Endothelial cell (in vitro differentiated cells): ENCODE measurements around the gene YY1. TPM values are rescaled to one million over a fixed set of nuclear protein-coding genes. Genes with fewer than 3 reads are reported as not detected.

ENCODE experiments used
- DNase-seq: peaks from one replicate; pipeline ENCODE4 v3.0.0; 2021; ENCODE audit warnings: low spot score
- H3K27ac Mint-ChIP-seq: one replicate; pipeline ENCODE4 v1.8.0; 2021; ENCODE audit warnings: mixed read lengths, inconsistent platforms; ENCODE audit not compliant: unreplicated experiment
- H3K27me3 Mint-ChIP-seq: one replicate; pipeline ENCODE4 v1.8.0; 2021; ENCODE audit warnings: mild to moderate bottlenecking, moderate library complexity, mixed read lengths, inconsistent platforms; ENCODE audit not compliant: unreplicated experiment
- H3K36me3 Mint-ChIP-seq: one replicate; pipeline ENCODE4 v1.8.0; 2021; ENCODE audit warnings: mild to moderate bottlenecking, low read depth, mixed read lengths, inconsistent platforms; ENCODE audit not compliant: unreplicated experiment
- H3K4me1 Mint-ChIP-seq: one replicate; pipeline ENCODE4 v1.8.0; 2021; ENCODE audit warnings: mild to moderate bottlenecking, mixed read lengths, inconsistent platforms; ENCODE audit not compliant: unreplicated experiment
- H3K4me3 Mint-ChIP-seq: one replicate; pipeline ENCODE4 v1.8.0; 2021; ENCODE audit warnings: mild to moderate bottlenecking, mixed read lengths, inconsistent platforms; ENCODE audit not compliant: unreplicated experiment
- H3K9me3 Mint-ChIP-seq: one replicate; pipeline ENCODE4 v1.8.0; 2021; ENCODE audit warnings: mixed read lengths, inconsistent platforms; ENCODE audit not compliant: unreplicated experiment
- long read RNA-seq: library from polyadenylated mRNA; unstranded; transcript quantifications from one replicate; pipeline ENCODE4 v2.0.0, GENCODE V29; 2020; ENCODE audit not compliant: unreplicated experiment
- total RNA-seq: library from RNA; stranded (reverse); fragmentation: NEBNext Ultra II Directional; extraction: Animal tissue kit (Norgen Biotek cat#: 25700); gene quantifications from one replicate; pipeline ENCODE4 v1.2.1, GENCODE V29; 2021; ENCODE audit not compliant: unreplicated experiment
- TF ChIP-seq, protein P1 (sequence below): fragments of 200-600 bp; sonication (generic); IDR thresholded peaks from one replicate; pipeline ENCODE4 v1.5.0; 2021; ENCODE audit warnings: antibody characterized with exemption; ENCODE audit not compliant: unreplicated experiment

YY1 gene
- 81.7 TPM for total RNA-seq
- long read RNA-seq, full-length matches to known transcripts = 21 of 29 reads
- long read RNA-seq, partial matches to known transcripts = 4 of 29 reads
- long read RNA-seq, other reads (novel, unspliced or antisense) = 4 of 29 reads

GRCh38 chr14:100238419-100239210 is at the start of gene YY1:
YY1 (plus strand) TSS chr14:100239144; CDS start chr14:100239245, 101 bp downstream.
- Mint-ChIP-seq H3K9me3 (no peaks in the 10 kb centered on the region), H3K4me1 (peaks cover 38% of the 10 kb centered on the region)

DNA sequence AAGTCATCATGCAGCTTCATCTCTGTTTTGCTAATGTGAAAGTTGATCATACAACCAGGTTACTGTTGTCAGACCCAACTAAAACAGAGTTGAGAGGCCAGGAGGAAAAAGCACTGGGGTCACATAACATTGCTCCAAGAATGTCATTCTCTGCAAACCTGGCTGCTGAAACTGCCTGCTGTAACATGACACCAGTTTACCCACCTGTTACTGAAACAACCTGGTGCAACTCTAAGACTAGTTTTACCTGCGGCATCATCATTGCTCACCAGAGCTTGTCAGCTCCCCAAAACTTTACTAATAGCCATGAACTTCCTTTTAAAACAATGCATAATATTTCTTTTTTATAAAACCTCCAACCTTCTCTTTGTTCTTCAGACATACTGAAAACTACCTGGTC is 48.8 kb upstream of the YY1 start:
- Mint-ChIP-seq H3K36me3 (no peaks in the 10 kb centered on the region), H3K9me3 (no peaks in the 10 kb centered on the region), H3K4me1 (peaks cover 4% of the 10 kb centered on the region), H3K27me3 (peaks cover 9% of the 10 kb centered on the region), H3K27ac (no peak overlapping the region), H3K4me3 (no peak overlapping the region)
- TF ChIP-seq, protein P1, sequence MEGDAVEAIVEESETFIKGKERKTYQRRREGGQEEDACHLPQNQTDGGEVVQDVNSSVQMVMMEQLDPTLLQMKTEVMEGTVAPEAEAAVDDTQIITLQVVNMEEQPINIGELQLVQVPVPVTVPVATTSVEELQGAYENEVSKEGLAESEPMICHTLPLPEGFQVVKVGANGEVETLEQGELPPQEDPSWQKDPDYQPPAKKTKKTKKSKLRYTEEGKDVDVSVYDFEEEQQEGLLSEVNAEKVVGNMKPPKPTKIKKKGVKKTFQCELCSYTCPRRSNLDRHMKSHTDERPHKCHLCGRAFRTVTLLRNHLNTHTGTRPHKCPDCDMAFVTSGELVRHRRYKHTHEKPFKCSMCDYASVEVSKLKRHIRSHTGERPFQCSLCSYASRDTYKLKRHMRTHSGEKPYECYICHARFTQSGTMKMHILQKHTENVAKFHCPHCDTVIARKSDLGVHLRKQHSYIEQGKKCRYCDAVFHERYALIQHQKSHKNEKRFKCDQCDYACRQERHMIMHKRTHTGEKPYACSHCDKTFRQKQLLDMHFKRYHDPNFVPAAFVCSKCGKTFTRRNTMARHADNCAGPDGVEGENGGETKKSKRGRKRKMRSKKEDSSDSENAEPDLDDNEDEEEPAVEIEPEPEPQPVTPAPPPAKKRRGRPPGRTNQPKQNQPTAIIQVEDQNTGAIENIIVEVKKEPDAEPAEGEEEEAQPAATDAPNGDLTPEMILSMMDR = no peak
- DNase-seq = no peak

More at GRCh38 chr14:100238419-100239210, at the start of gene YY1:
- TF ChIP-seq, protein P1 = no peak
- Mint-ChIP-seq H3K27ac (peak within 1 kb of the TSS; percentile 95), H3K27me3 (peaks cover 14% of the 10 kb centered on the region), H3K36me3 (peaks cover 14% of the 10 kb centered on the region), H3K4me3 (peak within 1 kb of the TSS; percentile 96)
- peak; percentile 100 for DNase-seq

GRCh38 chr14:100191584-100192249 is 47.2 kb upstream of the YY1 start:
- TF ChIP-seq, protein P1 = no peak
- H3K4me3 Mint-ChIP-seq = no peak overlapping the region
- peaks cover 9% of the 10 kb centered on the region for H3K27me3 Mint-ChIP-seq
- no peak for DNase-seq
- H3K9me3 Mint-ChIP-seq = no peaks in the 10 kb centered on the region
- no peak overlapping the region for H3K27ac Mint-ChIP-seq
- no peaks in the 10 kb centered on the region for H3K36me3 Mint-ChIP-seq
- H3K4me1 Mint-ChIP-seq = peaks cover 4% of the 10 kb centered on the region

- Mint-ChIP-seq H3K27me3 (peaks cover 9% of the 10 kb centered on the region), H3K4me3 (no peak overlapping the region), H3K9me3 (no peaks in the 10 kb centered on the region), H3K36me3 (no peaks in the 10 kb centered on the region), H3K4me1 (peaks cover 4% of the 10 kb centered on the region), H3K27ac (no peak overlapping the region)
- DNase-seq = no peak
- TF ChIP-seq, protein P1 = no peak
Measured at GRCh38 chr14:100192250-100192671, 46.7 kb upstream of the YY1 start.
